Activated naive CD8-positive, alpha-beta T cell (primary cell): ENCODE results near the gene SCD5.

Experiments
- H3K27ac Mint-ChIP-seq: one replicate; pipeline ENCODE4 v1.8.0; 2021; ENCODE audit warnings: mixed read lengths
- H3K27me3 Mint-ChIP-seq: one replicate; pipeline ENCODE4 v1.8.0; 2021; ENCODE audit warnings: mixed read lengths
- H3K36me3 Mint-ChIP-seq: one replicate; pipeline ENCODE4 v1.8.0; 2021; ENCODE audit warnings: mixed read lengths
- H3K4me1 Mint-ChIP-seq: one replicate; pipeline ENCODE4 v1.8.0; 2021; ENCODE audit warnings: low read depth, mixed read lengths
- H3K4me3 Mint-ChIP-seq: one replicate; pipeline ENCODE4 v1.8.0; 2021; ENCODE audit warnings: mild to moderate bottlenecking, mixed read lengths
- H3K9me3 Mint-ChIP-seq: one replicate; pipeline ENCODE4 v1.8.0; 2021; ENCODE audit warnings: low read depth, mixed read lengths

The SCD5 gene

DNA sequence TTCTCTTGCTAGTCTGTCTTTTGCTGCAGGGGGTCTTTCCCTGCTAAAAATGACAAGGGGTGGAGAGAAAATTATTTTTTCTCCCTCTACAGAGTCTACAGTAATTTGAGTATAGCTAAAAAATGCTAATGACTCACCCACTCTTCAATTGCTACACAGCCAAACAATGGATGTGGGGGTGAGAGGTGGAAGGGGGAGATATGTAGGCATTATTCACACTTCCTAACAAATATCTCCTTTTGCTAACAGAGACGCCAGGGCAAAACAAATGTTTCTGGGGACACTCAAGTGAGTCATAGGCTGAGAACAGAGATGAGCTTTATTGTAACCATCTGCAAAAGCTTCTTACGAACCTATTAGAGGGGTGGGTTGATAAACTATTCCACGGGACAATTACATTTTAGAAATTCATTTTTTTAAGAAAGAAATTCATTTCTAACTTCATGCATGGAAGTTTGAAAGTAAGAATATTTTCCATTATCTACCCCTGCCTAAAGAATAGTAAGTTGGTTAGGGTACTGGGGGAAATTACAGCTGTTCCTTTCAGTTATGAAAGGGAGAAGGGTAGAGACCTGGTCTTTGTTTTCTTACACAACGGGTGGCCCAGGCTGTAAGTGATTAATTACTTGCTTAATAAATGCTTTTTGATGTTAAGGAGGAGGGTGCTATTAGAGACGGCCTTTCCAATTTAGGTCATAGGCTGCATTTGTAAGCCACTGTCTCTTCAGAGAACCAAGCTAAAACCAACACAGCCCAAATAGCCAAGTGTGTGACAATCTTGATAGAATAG, 12.8 kb downstream of the SCD5 start:
- H3K4me3 Mint-ChIP-seq, result no peak overlapping the region
- H3K36me3 Mint-ChIP-seq, result no peaks in the 10 kb centered on the region
- no peak overlapping the region for H3K27ac Mint-ChIP-seq

DNA sequence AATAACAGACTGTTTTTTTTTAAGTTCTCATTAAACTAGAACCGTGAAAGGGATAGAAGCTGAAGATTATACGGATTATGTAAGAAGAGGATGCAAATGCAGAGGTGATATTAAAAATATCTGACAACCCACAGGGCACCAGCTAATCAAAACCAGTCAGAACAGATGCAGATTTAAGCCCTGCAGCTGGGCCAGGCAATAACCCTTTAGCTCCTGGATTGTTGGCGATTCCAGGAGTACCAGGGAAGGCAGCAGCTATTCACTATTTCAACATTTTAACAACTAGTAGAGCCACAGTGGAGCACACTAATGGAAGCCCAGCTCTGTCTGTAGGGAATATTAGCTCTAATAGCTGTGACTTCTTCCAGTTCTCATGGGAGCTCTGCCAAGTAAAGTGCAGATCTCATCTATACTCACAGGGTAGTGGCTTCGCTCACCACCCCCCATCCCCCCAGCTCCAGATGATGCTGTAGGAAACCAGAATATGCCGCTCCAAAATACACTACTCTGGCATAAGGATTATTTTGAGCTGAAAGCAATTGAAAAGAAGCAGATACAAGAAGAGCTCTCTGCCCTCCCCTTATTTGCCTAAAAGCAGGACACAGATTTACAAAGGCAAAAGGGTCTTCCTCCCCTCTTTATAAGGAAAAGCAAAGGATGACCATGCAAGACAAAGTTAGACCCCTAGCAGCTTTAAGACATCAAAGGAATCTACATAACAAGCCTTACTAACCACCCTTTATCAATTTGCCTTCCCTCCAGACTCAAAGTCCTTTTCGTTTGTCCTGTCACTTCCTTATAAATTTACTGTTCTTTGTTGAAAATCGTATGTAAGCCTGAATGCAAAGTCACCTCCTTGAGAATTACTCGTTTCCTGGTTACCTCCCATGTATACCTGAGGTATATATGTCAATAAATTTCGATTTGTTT, 13.7 kb downstream of the SCD5 start:
- H3K36me3 Mint-ChIP-seq, result no peaks in the 10 kb centered on the region
- H3K27ac Mint-ChIP-seq, result no peak overlapping the region
- H3K9me3 Mint-ChIP-seq, result no peaks in the 10 kb centered on the region
- no peaks in the 10 kb centered on the region for H3K4me1 Mint-ChIP-seq
- H3K27me3 Mint-ChIP-seq, result no peaks in the 10 kb centered on the region
- no peak overlapping the region for H3K4me3 Mint-ChIP-seq

More for the DNA sequence above, 12.8 kb downstream of the SCD5 start:
- no peaks in the 10 kb centered on the region for H3K27me3 Mint-ChIP-seq
- no peaks in the 10 kb centered on the region for H3K9me3 Mint-ChIP-seq
- H3K4me1 Mint-ChIP-seq, result no peaks in the 10 kb centered on the region

DNA sequence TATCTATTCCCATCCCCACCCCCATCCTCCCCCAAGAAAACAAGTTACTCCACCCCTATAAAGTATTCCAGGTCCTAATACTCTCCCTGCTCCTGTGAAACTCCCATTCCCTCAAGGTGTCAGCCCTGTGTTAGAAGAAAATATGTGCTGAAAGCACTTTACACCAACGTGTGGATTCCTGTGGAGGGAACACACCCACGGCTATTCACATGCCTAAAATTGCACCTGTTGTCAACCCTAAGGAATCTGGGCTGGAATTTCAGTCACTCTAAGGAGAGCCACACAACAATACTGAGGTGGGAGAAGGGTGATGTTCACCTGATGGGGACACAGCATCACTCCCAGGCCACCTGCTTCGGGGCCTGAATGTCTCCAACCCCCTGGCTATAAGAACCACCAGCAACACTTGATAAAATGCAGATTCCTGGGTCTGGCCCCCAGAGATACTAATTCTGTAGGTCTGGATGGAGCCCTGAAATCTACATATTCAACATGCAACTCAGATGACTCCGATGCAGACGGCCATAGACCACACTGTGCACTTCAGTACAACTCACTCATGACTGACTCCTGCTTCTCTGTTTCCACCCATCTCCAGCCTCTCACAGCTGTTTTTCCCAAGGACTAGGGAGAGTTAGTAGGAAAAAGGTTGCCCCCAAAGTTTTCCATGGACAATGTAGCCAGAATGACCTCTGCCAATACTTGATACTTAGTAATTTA, 15.8 kb downstream of the SCD5 start:
- H3K9me3 Mint-ChIP-seq, result no peaks in the 10 kb centered on the region
- H3K4me1 Mint-ChIP-seq, result no peaks in the 10 kb centered on the region
- no peaks in the 10 kb centered on the region for H3K36me3 Mint-ChIP-seq
- no peak overlapping the region for H3K4me3 Mint-ChIP-seq
- H3K27ac Mint-ChIP-seq, result no peak overlapping the region
- no peaks in the 10 kb centered on the region for H3K27me3 Mint-ChIP-seq

DNA sequence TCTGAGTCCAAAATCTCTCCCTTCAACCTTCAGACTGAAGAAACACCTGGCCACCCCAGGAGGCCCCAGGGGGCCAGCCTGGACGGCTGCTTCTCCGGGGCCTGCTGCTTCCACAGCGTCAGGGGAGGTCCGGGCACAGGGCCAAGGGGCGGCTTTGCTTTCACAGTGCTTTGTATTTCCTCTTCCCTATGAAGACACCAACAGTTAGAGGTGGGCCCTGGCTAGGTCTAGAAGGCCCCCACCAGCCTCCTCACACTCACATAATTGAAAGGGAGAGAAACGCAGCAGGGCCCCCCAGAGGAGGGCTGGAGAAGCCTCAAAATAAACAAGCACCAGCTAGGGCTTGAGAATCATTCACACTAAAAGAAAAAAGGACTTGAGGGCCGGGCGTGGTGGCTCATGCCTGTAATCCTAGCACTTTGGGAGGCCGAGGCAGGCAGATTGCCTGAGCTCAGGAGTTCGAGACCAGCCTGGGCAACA, 17.8 kb downstream of the SCD5 start:
- no peaks in the 10 kb centered on the region for H3K27me3 Mint-ChIP-seq
- no peaks in the 10 kb centered on the region for H3K4me1 Mint-ChIP-seq
- H3K9me3 Mint-ChIP-seq, result no peaks in the 10 kb centered on the region
- H3K4me3 Mint-ChIP-seq, result no peak overlapping the region
- H3K27ac Mint-ChIP-seq, result no peak overlapping the region
- H3K36me3 Mint-ChIP-seq, result no peaks in the 10 kb centered on the region

DNA sequence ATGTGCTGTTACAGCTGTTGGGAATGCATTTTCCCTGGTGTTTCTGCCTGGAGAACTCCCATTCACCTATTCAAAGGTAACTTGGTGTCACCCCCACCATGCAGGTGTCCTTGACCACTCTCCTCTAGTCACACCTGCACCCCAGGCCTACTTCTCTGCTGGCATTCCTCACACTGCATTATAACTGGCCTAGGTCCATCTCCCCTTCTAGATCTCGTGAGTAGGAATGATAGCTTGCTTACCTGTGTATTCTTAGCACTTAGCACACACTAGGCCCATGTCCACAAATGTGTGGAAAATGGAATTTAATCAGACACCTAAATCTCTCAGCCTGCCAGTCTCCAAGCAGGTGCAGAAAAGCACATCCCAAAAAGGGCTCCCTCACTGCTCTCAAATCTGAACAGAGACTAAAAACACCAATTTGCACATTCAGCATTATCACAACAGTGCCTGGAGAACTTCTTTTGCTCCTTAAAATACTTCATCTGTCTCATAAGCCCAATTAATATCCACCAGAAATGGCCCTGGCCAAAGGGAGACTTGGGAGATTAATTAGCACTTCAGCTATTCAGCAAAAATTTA, 18.3 kb downstream of the SCD5 start:
- H3K9me3 Mint-ChIP-seq, result no peaks in the 10 kb centered on the region
- H3K27me3 Mint-ChIP-seq, result no peaks in the 10 kb centered on the region
- no peak overlapping the region for H3K4me3 Mint-ChIP-seq
- H3K4me1 Mint-ChIP-seq, result no peaks in the 10 kb centered on the region
- H3K36me3 Mint-ChIP-seq, result no peaks in the 10 kb centered on the region
- H3K27ac Mint-ChIP-seq, result no peak overlapping the region

DNA sequence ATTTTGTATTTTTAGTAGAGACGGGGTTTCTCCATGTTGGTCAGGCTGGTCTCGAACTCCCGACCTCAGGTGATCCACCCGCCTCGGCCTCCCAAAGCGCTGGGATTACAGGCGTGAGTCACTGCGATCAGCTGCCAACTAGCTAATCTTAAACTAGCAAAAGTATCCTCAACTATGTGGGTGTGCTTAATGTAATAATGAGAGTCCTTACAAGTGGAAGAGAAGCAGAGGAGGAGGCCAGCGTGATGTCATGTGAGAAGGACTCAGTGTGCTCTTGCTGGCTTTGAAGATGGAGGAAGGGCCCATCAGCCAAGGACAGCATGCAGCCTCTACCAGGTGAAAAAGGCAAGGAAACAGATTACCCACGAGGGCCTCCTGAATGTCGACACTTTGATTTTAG, 19.6 kb downstream of the SCD5 start:
- H3K36me3 Mint-ChIP-seq, result peaks cover 2% of the 10 kb centered on the region
- no peak overlapping the region for H3K4me3 Mint-ChIP-seq
- no peak overlapping the region for H3K27ac Mint-ChIP-seq
- H3K27me3 Mint-ChIP-seq, result no peaks in the 10 kb centered on the region
- no peaks in the 10 kb centered on the region for H3K4me1 Mint-ChIP-seq
- no peaks in the 10 kb centered on the region for H3K9me3 Mint-ChIP-seq

DNA sequence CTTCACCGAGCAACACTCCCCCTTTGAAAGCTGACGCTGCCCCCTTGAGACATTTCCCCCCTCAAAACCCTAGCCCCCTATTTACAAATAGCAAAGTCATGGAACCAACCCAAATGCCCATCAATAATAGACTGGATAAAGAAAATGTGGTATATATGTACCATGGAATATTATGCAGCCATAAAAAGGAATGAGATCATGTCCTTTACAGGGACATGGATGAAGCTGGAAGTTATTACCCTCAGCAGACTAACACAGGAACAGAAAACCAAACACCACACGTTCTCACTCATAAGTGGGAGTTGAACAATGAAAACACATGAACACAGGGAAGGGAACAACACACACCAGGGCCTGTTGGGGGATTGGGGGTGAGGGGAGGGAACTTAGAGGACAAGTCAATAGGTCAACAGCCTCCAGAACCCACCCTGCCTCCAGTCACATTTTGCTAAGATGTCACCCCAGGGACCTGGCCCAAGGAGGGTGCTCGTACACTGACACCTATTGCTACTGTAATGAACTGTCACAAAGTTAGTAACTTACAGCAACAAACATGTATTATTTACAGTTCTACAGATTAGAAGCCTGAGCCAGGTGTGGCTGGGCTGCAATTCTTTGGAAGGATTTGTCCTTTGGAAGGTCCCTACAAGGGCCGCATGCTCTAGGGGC, 20.6 kb downstream of the SCD5 start:
- Mint-ChIP-seq H3K4me1 (no peaks in the 10 kb centered on the region), H3K4me3 (no peak overlapping the region), H3K27me3 (no peaks in the 10 kb centered on the region), H3K36me3 (peaks cover 2% of the 10 kb centered on the region), H3K27ac (no peak overlapping the region), H3K9me3 (no peaks in the 10 kb centered on the region)

DNA sequence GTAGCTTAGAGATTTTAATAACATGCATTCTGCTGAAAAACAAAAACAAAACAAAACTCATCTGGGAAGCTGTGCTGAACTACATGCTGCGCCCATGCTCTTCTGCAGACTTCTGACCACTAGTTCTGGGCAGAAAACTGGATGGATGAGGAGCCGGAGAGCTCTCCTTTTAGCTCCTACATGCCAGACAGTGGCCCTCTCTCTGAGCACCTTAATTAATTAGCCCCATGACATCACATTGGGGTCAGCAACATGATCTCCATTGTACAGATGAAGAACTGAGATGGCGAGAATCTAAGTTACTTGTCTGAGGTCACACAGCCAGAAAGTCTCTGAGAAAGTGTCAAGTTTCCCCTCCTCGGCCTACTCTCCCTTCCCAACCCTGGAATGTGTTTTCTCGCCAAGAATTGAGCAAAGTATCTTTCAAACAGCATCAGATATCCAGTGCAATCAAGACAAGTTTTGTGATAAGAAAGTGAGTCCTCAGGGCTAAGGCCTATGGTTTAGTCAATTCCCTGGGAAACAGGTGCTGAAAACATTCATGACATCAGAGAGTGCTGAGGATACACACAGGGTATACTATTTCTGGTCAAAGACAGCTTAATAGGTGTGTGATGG, 21.6 kb downstream of the SCD5 start:
- Mint-ChIP-seq H3K27me3 (no peaks in the 10 kb centered on the region), H3K4me1 (no peaks in the 10 kb centered on the region), H3K4me3 (no peak overlapping the region), H3K36me3 (peaks cover 2% of the 10 kb centered on the region), H3K27ac (no peak overlapping the region), H3K9me3 (no peaks in the 10 kb centered on the region)

DNA sequence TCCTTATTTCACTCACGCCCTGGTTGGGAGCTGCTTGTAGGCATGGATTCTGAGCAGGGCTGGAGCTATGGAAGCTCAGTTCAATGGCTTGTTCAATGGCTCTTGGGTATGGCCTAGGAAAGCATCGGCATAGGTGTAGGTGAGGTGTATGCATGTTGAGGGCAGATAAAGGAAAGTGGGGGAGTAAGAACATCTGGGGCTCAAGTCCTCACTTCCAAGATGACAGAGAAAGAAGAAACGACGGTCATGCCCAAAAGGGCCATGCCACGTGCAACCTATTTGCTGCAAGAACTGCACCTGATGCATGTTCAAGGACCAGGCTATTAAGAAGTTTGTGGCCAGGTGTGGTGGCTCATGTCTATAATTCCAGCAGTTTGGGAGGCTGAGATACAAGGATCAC, 23.4 kb downstream of the SCD5 start:
- H3K27me3 Mint-ChIP-seq, result no peaks in the 10 kb centered on the region
- no peaks in the 10 kb centered on the region for H3K4me1 Mint-ChIP-seq
- H3K27ac Mint-ChIP-seq, result no peak overlapping the region
- no peaks in the 10 kb centered on the region for H3K9me3 Mint-ChIP-seq
- H3K36me3 Mint-ChIP-seq, result peaks cover 2% of the 10 kb centered on the region
- H3K4me3 Mint-ChIP-seq, result no peak overlapping the region

DNA sequence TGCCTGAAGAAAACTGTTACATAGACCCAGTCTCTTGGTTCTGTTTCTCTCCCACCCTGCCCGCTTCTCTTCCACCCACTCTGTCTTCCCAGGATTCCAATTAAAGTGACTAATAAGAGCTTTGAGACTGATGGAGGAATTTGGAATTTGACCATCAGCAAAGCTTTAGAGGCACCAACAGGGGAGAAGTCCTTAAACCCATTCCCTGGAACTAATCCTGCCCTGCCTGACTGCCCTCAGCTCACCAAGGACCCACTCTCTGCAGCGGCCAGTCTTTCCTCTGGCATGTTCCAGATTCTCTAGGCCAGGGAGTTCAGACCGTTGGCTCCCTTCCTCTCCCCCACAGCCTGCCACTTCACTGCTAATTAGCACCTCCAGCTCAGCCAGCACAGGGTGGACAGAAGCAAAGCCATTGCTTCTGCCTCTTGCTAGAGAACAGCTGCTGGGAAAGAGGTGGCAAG, 23.9 kb downstream of the SCD5 start:
- Mint-ChIP-seq H3K27me3 (no peaks in the 10 kb centered on the region), H3K4me1 (no peaks in the 10 kb centered on the region), H3K27ac (no peak overlapping the region), H3K36me3 (peaks cover 2% of the 10 kb centered on the region), H3K4me3 (no peak overlapping the region), H3K9me3 (no peaks in the 10 kb centered on the region)

DNA sequence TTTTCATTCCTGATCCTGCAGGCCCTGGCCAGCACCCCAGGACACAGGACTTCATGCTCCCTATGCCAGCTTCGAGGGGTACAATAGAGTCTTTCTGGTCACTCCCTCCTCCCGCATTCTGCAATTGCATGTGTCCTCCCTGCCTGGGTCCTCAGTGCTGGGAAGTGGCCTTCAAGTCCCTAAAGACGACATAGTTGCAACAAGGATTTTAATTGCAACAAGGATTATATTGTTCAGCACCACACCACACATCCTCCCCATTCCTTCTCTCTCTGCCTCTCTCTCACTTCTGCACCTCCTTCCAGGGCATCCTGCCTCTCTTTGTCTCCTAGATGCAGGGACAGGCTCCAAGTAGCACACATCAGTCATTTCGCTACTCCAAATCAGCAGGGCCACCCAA, 25.5 kb downstream of the SCD5 start:
- H3K4me3 Mint-ChIP-seq, result no peak overlapping the region
- H3K27ac Mint-ChIP-seq, result no peak overlapping the region
- peaks cover 2% of the 10 kb centered on the region for H3K36me3 Mint-ChIP-seq
- H3K9me3 Mint-ChIP-seq, result no peaks in the 10 kb centered on the region
- H3K4me1 Mint-ChIP-seq, result no peaks in the 10 kb centered on the region
- no peaks in the 10 kb centered on the region for H3K27me3 Mint-ChIP-seq

DNA sequence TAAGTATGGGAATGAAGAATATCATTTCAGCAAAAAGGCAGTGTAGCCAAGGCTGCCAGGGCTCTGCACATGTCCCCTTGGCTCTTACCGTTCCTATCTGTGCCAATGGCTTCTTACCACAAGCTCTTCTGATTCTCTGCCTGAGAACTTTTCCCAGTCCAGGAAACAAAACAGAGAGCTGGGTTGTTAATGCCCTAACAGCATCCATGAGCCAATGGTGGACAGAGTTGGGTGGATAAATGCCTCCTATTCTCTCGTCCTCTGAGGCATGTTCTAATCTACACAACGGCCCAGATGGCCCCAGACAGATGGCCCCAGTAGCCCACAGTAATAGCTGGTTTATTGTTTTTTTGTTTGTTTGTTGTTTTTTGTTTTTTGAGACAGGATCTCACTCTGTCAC, 28.0 kb downstream of the SCD5 start:
- no peak overlapping the region for H3K27ac Mint-ChIP-seq
- H3K9me3 Mint-ChIP-seq, result peaks cover 12% of the 10 kb centered on the region
- H3K4me3 Mint-ChIP-seq, result no peak overlapping the region
- peaks cover 7% of the 10 kb centered on the region for H3K36me3 Mint-ChIP-seq
- H3K27me3 Mint-ChIP-seq, result no peaks in the 10 kb centered on the region
- no peaks in the 10 kb centered on the region for H3K4me1 Mint-ChIP-seq

DNA sequence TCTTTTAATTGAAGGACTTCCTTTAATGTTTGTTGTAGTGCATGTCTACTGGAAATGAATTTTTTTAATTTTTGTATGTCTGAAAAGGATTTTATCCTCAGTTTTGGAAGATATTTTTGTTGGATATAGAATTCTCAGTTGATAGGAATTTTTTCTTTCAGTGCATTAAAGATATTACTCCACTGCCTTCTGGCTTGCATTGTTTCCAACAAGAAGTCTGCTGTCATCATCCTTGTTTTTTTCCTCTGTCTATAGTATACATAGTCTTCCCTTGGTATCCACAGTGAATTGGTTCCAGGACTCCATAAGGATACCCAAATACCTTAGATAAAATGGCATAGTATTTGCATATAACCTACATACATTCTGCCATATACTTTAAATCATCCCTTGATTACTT, 33.5 kb downstream of the SCD5 start:
- Mint-ChIP-seq H3K9me3 (peaks cover 15% of the 10 kb centered on the region), H3K27me3 (no peaks in the 10 kb centered on the region), H3K27ac (no peak overlapping the region), H3K36me3 (peaks cover 7% of the 10 kb centered on the region), H3K4me1 (no peaks in the 10 kb centered on the region), H3K4me3 (no peak overlapping the region)

DNA sequence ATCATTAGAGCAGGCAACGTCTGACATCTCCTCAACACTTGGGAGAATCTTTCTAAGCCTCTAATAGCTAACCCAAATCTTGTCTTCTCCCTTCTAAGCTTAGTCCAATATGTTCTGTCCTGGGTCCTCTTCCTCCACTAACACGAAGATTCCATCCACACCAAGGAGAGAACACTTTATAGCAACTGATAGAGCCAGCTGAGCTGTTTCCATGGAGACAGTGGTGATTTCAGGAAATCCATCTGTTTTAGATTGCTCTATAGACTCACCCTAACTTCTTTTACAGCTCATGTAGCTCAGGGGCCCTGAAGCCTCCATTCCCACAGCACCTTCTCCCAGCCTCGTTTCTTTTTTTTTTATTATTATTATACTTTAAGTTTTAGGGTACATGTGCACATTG, 37.4 kb downstream of the SCD5 start:
- Mint-ChIP-seq H3K4me3 (no peak overlapping the region), H3K4me1 (no peaks in the 10 kb centered on the region), H3K9me3 (peaks cover 7% of the 10 kb centered on the region), H3K27me3 (no peaks in the 10 kb centered on the region), H3K36me3 (peaks cover 4% of the 10 kb centered on the region), H3K27ac (no peak overlapping the region)
